Measurements from ENCODE around the gene KIF1A. TPM values are rescaled to one million over a fixed set of nuclear protein-coding genes. Genes with fewer than 3 reads are reported as not detected.

Gene KIF1A
- total and polyA plus RNA-seq, 2 of the 13 experiments (the other 11 are each of a cell fraction or from before 2014, with no cell fraction given): 0.01 TPM; not detected in 1

GRCh38 chr2:240781471-240782220, 38.4 kb downstream of the KIF1A start:
- H3K27ac ChIP-seq (ENCODE audit: extremely low read length, insufficient read depth, low read length): no peak overlapping the region
- CTCF ChIA-PET (ENCODE audit: low intra/inter-chr PET ratio, low total read pairs): no interaction called here

More at GRCh38 chr2:240781471-240782220, 38.4 kb downstream of the KIF1A start:
- no peak overlapping the region for H3K4me3 ChIP-seq (replicated peaks in 1 of 3; ENCODE audit: insufficient read depth in 1 of 3, low read depth in 2 of 3, low read length in 3 of 3)
- no peak overlapping the region for H3K4me2 ChIP-seq (ENCODE audit: low read depth, low read length)
- no peaks in the 10 kb centered on the region for H3K9me3 ChIP-seq (ENCODE audit: low read length)
- TF ChIP-seq, protein P1, sequence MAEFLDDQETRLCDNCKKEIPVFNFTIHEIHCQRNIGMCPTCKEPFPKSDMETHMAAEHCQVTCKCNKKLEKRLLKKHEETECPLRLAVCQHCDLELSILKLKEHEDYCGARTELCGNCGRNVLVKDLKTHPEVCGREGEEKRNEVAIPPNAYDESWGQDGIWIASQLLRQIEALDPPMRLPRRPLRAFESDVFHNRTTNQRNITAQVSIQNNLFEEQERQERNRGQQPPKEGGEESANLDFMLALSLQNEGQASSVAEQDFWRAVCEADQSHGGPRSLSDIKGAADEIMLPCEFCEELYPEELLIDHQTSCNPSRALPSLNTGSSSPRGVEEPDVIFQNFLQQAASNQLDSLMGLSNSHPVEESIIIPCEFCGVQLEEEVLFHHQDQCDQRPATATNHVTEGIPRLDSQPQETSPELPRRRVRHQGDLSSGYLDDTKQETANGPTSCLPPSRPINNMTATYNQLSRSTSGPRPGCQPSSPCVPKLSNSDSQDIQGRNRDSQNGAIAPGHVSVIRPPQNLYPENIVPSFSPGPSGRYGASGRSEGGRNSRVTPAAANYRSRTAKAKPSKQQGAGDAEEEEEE (CRISPR knock-in tag; IDR thresholded peaks at IDR 0.05; ENCODE audit: borderline replicate concordance): no peak
- TF ChIP-seq, protein P2, sequence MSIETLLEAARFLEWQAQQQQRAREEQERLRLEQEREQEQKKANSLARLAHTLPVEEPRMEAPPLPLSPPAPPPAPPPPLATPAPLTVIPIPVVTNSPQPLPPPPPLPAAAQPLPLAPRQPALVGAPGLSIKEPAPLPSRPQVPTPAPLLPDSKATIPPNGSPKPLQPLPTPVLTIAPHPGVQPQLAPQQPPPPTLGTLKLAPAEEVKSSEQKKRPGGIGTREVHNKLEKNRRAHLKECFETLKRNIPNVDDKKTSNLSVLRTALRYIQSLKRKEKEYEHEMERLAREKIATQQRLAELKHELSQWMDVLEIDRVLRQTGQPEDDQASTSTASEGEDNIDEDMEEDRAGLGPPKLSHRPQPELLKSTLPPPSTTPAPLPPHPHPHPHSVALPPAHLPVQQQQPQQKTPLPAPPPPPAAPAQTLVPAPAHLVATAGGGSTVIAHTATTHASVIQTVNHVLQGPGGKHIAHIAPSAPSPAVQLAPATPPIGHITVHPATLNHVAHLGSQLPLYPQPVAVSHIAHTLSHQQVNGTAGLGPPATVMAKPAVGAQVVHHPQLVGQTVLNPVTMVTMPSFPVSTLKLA (IDR thresholded peaks at IDR 0.05): peak; percentile 35; the same call in 1 of the 2 replicates
- H3K79me2 ChIP-seq (ENCODE audit: insufficient read depth, low read length): no peaks in the 10 kb centered on the region
- DNase-seq (ENCODE audit: low spot score) (no peak), FAIRE-seq (no peak), ATAC-seq (no peak)
- 62% methylated on average over 58 of the region's 58 CpGs for WGBS (ENCODE audit: low lambda C conversion rate)
- H3K36me3 ChIP-seq (replicated peaks in 1 of 2; ENCODE audit: control insufficient read depth in 1 of 2, insufficient read depth in 2 of 2, low read length in 2 of 2): no peaks in the 10 kb centered on the region
- H3K4me1 ChIP-seq (ENCODE audit: insufficient read depth, low read length): no peaks in the 10 kb centered on the region
- POLR2A ChIA-PET: no interaction called here
- in situ Hi-C loops (cut with HindIII; ENCODE audit: extremely low pct_ligation_motif_present, low pct_unique_long_range_greater_than_20kb): no loop called here
- H4K20me1 ChIP-seq (ENCODE audit: insufficient read depth, low read length): no peaks in the 10 kb centered on the region
- no peak overlapping the region for H3K9ac ChIP-seq (ENCODE audit: insufficient read depth, low read depth, low read length)
- H2AFZ ChIP-seq (ENCODE audit: low read length): no peak overlapping the region
- peaks cover 15 to 62% of the 10 kb centered on the region in 2 experiments for H3K27me3 ChIP-seq (ENCODE audit: control insufficient read depth in 1 of 2, insufficient read depth in 2 of 2, low read length in 2 of 2)
- BruUV-seq (replicated peaks): no TSS peak
- intact Hi-C loops (cut with micrococcal nuclease; ENCODE audit: unreplicated experiment): no loop called here
